Body of pancreas (tissue), 4 donors: Measurements from ENCODE around the gene SYNRG.

ENCODE experiments used
- CTCF ChIP-seq, 7 experiments: fragments of 450-650 bp in 4 of 7; fragments of 200-600 bp in 3 of 7; sonication (generic) in 3 of 7; IDR thresholded peaks; one replicate each; pipeline ENCODE4 v1.5.1; 2016 to 2019; ENCODE audit warnings: antibody characterized with exemption in 7 of 7
- POLR2A ChIP-seq, 3 donors: fragments of 450-650 bp; IDR thresholded peaks; one replicate each; pipeline ENCODE4 v1.6.1; 2016; ENCODE audit warnings: antibody characterized with exemption in 3 of 3, mild to moderate bottlenecking in 2 of 3

DNA sequence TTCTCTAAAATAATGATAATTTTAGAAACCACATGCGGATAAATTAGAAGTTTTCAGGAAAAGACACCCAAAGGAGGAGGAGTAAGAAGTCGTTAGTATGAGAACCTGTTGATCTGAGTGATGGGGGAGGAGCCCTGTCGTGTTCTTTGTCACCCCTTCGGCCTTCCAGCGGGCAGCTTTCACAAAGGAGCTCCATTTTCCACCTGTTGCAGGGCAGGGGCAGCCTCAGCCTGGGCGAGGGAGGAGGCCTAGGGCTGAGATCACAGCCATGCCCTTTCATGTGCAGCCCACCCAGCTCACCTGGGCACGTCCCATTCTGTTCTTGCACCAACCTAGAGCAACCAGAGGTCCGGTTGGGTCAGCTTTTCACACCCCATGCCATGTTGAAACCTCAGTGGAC, 114.2 kb downstream of the SYNRG start:
- TF ChIP-seq POLR2A (IDR thresholded peaks at IDR 0.05) (no peak), CTCF (IDR thresholded peaks at IDR 0.05) (no peak)
